Renal cortical epithelial cell (primary cell): ENCODE results near the gene TMEM239. TPM values are rescaled to one million over a fixed set of nuclear protein-coding genes. Genes with fewer than 3 reads are reported as not detected.

ENCODE experiments used
- DNase-seq: peaks from one replicate; pipeline ENCODE4 v3.0.0-alpha.2; 2011; ENCODE audit warnings: low read depth
- total RNA-seq: library from RNA; depleted of rRNA; stranded (reverse); fragments of >200 nt; gene quantifications from 2 replicates; pipeline ENCODE4 v1.2.3, GENCODE V29; 2014

The TMEM239 gene
- total RNA-seq, 1 donor from 2014 or later, result not detected

DNA sequence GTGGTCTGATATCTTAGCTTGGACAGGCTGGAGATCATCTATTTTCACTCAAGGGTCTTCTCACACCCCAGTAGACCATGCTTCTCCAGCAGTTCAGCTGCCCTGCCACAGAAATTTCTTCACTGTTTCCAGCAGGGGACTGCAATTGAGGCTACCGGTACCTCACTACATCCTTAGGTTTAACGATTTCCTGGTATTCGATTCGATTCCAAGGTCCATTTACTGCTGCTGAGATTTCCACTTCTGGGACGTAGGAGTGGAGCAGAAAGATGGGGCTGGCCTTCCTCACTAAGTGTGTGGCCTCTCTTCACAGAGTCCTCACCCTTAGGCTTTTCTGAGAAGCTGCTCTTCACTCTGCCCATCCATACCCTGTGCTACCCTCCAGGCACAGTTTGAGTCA, 30.5 kb downstream of the TMEM239 start:
- DNase-seq, result no peak

DNA sequence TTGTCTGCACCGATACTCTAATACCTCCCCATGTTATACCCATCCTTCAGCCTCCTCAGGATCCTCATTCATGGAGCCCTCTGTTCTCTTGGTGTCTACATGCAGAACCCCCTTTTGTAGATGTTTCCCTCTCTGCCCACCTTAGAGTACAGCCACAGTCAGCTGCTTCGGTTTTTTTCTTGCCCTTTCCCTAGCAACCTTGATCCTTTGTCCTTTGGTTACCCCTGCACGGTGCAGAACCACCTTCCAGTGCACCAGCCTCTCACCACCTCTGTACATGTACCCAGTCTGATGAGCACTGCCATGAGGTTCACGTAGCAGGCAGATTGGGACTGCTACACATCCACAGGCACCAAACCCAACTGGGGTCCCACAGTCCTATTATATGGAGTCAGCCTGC, 31.6 kb downstream of the TMEM239 start:
- no peak for DNase-seq

GRCh38 chr20:2849529-2849928, 33.4 kb downstream of the TMEM239 start:
- DNase-seq, result no peak

GRCh38 chr20:2851086-2851485, 34.9 kb downstream of the TMEM239 start:
- DNase-seq, result no peak

GRCh38 chr20:2858591-2858990, 42.4 kb downstream of the TMEM239 start:
- DNase-seq, result no peak

- DNase-seq, result no peak
Observed at GRCh38 chr20:2859330-2860121, 43.4 kb downstream of the TMEM239 start.

DNA sequence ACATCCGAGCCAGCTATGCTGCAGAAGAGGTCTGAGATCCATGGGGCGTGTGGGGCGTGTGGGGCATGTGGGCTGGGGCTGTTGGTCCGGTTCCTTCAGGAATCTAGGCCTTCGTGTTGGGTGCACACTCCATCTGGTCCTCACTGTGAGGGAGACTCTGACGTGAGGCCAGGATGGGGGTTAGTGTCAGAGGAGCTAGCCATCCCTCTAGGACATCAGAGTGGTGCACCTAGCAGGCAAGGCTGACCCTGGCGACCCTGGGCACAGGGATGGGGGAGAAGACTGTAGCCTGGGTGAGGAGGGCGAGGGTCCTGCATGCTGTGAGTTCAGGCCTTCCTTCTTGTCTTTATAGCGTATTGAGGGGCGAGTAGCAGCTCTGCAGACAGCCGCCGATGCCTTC, 48.5 kb downstream of the TMEM239 start:
- DNase-seq, result no peak

DNA sequence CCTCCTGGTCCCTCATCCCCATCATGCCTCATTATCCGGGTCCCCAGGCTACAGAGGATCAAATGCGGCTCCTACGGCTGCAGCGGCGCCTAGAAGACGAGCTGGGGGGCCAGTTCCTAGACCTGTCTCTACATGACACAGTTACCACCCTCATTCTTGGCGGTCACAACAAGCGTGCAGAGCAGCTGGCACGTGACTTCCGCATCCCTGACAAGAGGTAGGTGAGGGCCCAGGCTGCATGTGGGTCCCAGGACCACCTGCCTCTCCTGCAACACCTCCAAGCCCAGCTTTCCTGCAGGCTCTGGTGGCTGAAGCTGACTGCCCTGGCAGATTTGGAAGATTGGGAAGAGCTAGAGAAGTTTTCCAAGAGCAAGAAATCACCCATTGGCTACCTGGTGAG, 48.9 kb downstream of the TMEM239 start:
- DNase-seq, result no peak

- DNase-seq, result no peak
Observed at GRCh38 chr20:2865630-2866029, 49.5 kb downstream of the TMEM239 start.

- DNase-seq, result no peak
Observed at GRCh38 chr20:2866236-2866635, 50.1 kb downstream of the TMEM239 start.

DNA sequence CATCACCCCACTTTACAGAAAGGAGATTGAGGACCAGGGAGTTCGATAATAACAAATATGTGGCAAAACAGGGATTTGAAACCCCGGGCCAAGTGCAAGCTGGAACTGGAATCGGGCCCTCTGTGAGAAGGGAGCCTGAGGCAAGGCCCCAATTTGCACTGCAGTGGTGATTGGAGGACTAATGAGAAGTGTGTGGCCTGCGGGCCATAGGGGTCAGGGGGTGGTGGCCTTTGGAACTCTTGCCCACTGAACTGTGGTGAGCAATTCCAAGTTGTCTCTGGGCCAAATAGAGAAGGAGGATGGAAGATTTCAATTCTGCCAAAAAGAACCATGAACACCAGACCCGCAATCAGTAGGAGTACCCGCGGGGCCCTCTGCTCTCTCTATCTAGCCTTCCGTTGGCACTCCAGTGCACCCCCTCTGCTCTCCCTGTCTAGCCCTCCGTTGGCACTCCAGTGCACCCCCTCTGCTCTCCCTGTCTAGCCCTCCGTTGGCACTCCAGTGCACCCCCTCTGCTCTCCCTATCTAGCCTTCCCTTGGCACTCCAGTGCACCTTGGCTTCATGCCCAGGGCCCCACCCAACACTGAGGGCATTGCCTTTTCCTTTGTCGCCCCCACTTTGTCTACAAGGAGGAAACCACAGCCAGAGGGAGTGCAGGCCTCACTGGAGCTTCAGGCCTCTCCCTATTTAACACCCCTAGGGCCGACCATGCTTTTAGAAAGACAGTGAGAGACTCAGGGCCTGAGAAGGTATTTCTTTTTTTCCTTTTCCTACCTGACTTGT, 51.1 kb downstream of the TMEM239 start:
- DNase-seq, result no peak

Other genes with a start within 250 kb of the TMEM239 start
- 110 and 169 TPM in 2 replicates for gene NOP56, start 163.7 kb upstream of the TMEM239 start, total RNA-seq
- 72.9 and 104 TPM in 2 replicates for gene IDH3B, start 152.1 kb upstream of the TMEM239 start, total RNA-seq
- gene EBF4, start 123.6 kb upstream of the TMEM239 start, total RNA-seq, result 2.6 and 5.1 TPM in 2 replicates
- gene CPXM1, start 15.7 kb upstream of the TMEM239 start, total RNA-seq, result 0.17 and 0.20 TPM in 2 replicates
- not detected in 2 replicates for gene C20orf141, start 1.4 kb upstream of the TMEM239 start, total RNA-seq
- 19.4 and 33.5 TPM in 2 replicates for gene PCED1A, start 24.3 kb downstream of the TMEM239 start, total RNA-seq
- gene VPS16, start 24.4 kb downstream of the TMEM239 start, total RNA-seq, result 43.8 and 46.0 TPM in 2 replicates
- 31.3 and 50.6 TPM in 2 replicates for gene PTPRA, start 57.1 kb downstream of the TMEM239 start, total RNA-seq
- not detected in 2 replicates for gene GNRH2, start 227.3 kb downstream of the TMEM239 start, total RNA-seq
- gene MRPS26, start 229.7 kb downstream of the TMEM239 start, total RNA-seq, result 31.2 and 36.6 TPM in 2 replicates